ENCODE results near the gene TMEM163.
"Not testable (repeated sequence)": the region's sequence is repeated elsewhere in the genome, so short reads cannot be mapped to it uniquely, and the experiment has no call there.

The TMEM163 gene

DNA sequence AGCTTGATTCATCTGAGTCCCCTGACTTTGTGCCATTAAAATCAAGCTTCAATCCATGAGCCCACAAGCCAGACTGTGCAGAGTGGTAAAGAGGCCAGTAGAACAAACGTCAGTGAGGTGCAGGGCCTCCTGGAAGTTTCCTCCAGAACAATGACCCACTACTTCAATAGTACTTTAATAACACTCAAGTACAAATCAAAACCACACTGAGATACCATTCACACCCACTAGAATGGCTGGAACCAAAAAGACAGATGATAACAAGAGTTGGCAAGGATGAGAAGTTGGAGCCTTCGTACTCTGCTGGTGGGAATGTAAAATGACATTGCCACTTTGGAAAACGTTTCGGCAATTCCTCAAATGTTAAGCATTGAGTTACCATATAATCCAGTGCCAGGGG, 181.1 kb downstream of the TMEM163 start:
- no peak for DNase-seq (ENCODE audit: low read depth in 2 of 3, low spot score in 1 of 3)

DNA sequence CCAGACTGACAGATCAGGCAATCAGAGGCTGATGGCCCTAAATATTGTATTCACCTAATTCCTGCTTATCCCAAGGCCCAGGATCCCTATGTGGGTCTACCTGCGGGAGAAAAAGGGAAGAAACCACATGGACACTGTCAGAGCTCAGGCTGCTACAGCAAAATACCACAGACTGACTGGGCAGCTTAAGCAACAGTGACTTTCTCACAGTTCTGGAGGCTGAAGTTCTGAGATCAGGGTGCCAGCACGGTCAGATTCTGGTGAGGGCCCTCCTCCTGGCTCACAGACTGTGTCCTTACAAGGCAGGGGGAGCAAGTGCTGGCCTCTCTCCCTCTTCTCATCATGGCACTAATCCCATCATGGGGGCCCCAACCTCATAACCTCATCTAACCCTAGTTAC, 181.7 kb downstream of the TMEM163 start:
- DNase-seq (ENCODE audit: low read depth in 2 of 3, low spot score in 1 of 3) = no peak

DNA sequence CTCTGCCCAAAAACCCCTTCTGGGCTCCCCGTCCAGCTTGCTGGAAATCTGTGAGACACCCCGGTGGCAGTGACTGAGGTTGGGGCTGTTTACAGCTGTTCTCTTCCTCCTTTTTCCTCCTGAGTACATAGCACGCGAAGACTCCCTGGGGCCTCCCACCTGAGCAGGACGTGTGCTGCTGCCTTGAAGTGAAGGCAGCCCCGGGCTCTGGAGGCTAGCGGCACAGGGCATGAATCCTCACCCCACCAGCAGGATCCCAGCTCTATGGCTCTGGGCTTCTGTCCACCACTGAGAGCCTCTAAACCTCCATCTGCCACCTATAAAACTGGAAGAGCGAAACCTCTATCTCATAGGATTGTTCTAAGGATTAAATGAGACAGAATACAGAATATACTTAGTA, 182.5 kb downstream of the TMEM163 start:
- DNase-seq (ENCODE audit: low read depth in 2 of 3, low spot score in 1 of 3) = no peak

DNA sequence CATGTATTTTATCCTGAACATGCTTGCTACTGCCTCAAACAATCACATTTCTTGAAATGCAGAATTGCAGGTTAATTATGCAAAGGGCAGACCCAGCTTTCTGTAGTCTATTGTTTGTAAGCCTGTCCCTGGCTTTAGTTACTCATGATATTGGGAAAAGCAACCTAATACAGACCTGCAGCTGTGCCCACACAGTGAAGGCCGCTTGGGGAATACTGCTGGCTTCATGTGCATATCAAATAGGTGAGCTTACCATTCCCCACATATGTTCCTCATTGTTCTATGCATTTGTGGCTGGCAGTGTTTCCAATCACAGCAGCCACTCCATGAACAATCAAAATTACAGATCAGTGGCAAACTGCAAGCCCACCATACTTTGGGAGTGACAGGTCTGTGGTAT, 186.3 kb downstream of the TMEM163 start:
- DNase-seq (ENCODE audit: low read depth in 2 of 3, low spot score in 1 of 3) = no peak

DNA sequence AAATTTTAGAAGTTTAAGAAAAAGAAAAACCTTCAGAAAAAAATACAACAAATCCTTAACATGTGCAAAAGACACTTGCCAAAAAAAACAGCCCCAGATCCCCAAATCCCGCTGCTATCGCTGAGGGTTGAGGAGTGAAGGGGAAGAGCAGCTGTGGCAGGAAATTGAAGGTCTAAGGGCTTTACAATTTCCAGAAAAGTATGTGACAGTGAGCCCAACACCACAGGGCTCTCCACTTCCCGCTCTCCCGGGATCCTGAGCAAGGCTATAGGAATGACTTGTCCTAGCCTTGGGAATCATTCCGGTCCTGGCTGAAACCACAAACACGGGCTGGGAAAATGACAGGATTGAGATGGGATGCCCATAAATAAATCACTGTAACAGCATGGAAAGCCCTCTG, 191.4 kb downstream of the TMEM163 start:
- no peak for DNase-seq (ENCODE audit: low read depth in 2 of 3, low spot score in 1 of 3)

DNA sequence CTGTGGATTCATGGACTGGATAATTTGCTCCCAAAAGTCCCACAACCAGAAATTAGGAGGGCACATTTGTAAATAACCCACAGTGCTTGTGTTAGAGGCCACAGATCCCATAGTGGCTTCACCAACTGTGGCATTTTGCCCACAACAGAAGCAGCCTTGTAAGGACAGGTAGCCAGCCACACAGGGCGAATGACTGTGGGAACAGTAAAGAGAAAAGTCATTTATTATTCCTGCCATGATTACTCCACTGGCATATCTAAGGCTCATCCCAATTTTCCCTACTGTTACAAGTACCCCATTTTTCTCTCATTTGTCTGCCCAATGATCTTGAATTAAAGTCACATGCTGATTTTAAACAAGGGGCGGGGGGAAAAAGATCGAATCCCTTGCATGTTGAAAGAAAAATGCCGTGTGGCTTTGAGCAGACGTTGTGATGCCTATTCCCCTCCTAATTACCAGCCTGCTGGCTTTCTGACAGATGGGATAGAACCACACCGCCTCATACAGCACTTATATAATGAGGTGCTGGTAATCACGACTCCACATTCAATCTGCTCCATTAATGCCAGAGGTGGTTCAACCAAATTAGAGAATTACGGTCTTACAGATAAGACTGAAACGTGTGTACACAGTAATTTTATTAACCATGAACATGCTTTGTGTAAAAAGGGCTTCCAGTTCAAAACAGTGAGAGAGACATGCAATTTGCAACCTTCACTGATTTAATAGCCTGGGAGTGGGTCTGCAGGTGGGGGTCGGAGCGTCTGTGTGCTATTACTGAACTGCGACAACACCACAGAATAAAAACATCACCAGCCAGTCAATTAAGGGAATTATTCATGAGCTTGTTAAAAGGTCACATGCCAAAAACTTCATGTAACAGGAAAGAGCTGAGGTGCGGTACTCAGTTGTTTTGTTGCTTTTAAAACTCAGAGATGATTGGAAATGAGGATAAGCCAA, 196.0 kb downstream of the TMEM163 start:
- DNase-seq (ENCODE audit: low read depth in 2 of 3, low spot score in 1 of 3) = no peak

DNA sequence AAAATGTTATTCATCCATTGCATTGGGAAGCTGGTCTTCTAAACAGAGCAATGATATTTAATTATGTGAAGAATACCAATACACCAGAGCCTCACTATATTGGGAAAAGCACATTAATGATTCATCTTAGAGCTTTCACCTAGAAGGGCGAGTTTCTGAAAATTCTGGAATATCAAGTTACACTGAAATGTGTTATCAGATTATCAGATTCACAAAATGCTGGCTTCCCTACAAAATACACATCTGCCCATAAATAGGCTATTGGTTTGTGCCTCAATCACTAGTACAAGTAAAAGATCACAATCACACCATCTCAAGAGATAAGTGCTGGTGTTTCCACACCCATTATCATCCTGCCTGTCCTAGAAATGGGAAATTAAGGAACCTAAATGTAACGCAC, 200.7 kb downstream of the TMEM163 start:
- no peak for DNase-seq (ENCODE audit: low read depth in 2 of 3, low spot score in 1 of 3)

DNA sequence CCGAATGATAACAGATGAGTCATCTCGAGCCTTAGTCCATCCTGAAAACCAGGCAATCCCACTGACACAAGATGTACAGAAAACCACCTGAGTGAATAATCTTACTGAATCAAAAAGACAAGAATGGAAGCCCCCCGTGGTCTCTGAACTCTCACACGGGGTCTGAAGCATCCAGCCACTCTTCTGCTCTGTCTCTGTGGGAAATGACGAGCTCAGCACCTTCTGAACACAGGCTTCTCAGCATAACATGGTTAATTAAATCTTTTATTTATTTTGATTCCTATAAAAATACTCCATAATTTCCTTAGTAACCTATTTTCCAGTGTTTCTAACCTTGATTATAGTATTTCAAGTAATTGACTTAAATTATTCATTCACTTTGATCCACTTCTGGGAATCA, 203.7 kb downstream of the TMEM163 start:
- DNase-seq (ENCODE audit: low read depth in 2 of 3, low spot score in 1 of 3) = no peak

DNA sequence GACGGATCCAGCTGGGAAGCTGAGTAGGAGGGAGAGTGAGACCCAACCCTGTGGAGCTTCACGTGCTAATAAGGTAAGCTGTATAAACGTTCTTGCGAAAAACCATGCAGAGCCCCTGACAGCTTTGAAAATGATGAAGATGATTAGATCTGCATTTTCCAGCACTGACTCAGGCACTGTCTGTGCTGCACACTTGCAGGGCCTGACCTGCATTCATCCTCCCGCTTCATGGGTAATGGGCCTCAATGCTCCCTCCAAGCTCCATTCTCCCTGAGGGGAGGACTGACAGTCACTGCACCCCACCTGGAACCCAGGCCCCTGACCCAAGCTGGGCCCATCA, 205.4 kb downstream of the TMEM163 start:
- DNase-seq (ENCODE audit: low read depth in 2 of 3, low spot score in 1 of 3) = no peak

DNA sequence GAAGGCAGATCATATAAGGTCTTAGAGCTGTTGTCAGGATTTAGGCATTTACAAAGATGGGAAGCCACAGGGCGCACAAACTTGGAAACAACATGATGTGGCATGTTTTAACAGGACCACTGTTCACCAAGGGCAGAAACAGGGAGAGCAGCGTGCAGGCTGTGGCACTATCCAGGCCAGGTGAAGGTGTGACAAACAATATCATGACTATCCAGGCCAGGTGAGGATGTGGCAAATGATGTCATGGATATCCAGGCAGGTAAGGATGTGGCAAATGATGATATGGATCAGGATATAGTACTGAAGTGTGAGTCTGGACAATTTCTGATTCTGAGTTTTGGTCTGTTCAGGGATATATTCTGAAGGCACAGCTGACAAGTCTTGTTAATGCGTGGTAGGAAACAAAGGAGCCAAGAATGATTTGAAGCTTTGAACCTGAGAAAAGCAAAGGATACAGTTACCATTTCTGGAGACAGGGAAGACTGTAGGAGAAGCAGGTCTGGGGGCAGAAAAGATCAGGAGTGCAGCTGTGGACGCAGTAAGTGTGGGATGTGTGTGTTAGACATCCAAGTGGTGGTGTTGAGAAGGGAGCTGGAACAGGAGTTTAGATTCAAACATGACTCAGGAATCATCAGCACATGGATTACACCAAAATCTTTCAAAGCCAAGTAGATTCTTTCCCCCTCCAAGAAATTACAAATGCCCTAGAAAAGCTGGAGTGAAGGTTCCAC, 205.9 kb downstream of the TMEM163 start:
- no peak for DNase-seq (ENCODE audit: low read depth in 2 of 3, low spot score in 1 of 3)

DNA sequence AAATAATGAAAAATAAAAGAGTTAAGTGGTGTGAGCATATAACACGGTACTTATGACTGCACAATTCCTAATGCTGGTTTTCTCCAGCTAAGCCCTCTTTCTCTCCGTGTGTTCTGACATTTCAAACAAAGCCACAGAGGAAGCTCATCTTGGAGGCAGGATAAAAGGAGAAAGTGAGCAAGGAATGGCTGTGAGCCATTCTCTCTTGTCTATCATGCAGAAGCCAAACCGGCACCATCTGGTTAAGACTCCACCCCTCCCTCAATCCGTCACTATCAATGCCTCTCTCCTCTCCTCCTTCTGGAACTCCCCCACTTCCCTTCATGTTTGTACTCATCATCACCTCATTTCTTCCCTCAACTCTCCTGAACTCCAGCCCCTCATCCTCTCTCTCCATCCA, 210.4 kb downstream of the TMEM163 start:
- DNase-seq (ENCODE audit: low read depth in 2 of 3, low spot score in 1 of 3) = no peak

DNA sequence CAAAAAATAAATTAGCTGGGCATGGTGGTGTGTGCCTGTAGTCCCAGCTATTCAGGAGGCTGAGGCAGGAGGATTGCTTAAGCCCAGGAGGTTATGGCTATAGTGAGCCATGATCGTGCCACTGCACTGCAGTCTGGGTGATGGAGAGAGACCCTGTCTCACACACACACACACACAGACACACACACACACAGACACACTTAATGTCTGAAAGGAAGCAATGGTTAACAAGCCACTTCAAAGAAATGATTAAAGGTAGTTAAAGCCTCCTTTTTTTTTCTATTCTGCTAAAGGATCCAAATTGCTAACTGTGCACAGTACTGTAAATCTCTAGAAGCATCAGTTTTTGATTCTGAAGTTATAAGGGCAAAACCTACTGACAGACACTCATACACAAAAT, 211.1 kb downstream of the TMEM163 start:
- DNase-seq (ENCODE audit: low read depth in 2 of 3, low spot score in 1 of 3) = no peak

DNA sequence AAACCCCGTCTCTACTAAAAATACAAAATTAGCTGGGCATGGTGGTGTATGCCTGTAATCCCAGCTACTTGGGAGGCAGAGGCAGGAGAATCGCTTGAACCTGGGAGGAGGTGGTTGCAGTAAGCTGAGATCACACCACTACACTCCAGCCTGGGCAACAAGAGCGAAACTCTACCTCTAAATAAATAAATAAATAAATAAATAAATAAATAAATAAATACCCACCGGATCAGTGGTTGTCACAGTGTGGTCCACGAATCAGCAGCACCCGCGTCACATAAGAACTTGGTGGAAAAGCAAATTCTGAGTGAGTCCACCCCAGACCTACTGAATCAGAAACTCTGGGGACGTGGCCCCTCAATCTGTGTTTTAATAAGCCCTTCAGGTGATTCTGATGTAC, 211.6 kb downstream of the TMEM163 start:
- DNase-seq (ENCODE audit: low read depth in 2 of 3, low spot score in 1 of 3) = not testable (repeated sequence)

DNA sequence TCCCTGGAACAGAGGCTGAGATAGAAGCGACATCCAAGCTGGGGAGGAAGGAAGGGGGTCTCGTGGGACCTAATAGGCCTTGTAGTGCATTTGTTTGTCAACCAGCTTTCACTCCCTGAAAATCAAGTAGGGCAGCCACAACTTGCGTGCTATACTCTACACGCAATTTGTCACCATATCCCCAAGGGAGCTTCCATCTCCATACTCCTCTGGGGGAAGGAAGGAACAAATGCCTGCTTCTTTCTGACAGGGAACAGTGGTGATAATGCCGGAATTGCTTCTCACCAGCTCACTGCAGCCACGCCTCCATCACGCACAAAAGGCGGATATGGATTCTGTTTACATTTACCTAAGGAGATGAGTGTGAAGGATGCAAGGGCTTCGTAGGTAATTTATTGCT, 213.4 kb downstream of the TMEM163 start:
- DNase-seq (ENCODE audit: low read depth in 2 of 3, low spot score in 1 of 3) = no peak

DNA sequence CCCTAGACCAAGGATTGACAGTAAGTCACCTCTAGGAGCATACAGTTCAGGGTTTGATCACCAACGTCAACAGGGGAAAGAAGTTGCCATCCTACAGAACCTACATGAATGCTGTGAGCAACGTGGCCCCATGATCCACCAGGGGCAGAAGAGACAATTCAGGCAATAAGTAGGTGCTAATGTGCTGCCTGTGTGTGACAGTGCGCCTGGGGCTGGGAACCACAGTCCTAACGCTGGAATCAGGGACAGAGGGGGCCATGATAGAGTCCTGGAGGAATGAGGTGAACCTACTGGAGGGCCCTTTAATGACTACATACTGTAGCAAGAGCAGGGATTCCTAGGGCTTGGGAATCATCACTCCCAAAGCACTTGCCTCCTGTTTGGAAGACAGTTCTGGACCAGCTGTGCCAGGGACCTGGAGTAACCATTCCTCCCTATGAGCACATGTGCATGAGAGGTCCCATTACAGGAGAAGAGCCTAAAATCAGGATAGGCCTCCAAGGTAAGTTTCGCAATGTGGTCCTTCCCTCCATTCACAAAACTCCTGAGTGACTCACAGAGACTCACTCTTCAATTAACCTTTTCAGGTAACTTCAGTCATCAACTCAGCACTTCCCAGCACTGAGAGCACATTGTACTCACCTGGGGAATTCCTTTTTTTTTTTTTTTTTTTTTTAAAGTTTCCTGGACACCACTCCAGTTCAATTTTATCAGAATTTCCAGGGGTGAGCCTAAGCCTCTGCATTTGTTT, 214.0 kb downstream of the TMEM163 start:
- DNase-seq (ENCODE audit: low read depth in 2 of 3, low spot score in 1 of 3) = no peak

DNA sequence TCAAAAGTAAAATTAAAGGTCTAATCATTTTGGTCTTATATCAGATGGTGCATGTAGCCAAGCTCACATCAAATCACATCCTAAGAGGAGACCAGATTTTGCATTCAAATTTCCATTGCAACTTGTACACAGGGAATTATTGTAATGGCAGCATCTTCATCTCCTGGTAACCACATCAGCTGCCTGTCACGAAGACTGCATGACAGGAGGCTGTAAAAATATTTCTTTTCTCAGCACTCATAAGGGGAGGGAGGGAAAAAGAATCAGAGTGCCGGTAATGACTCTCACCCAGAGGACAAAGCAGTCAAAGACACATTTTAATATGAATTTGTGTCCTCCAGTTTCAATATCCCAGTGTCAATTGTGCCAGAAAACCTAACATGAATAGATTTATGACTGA, 216.7 kb downstream of the TMEM163 start:
- DNase-seq (ENCODE audit: low read depth in 2 of 3, low spot score in 1 of 3) = no peak

DNA sequence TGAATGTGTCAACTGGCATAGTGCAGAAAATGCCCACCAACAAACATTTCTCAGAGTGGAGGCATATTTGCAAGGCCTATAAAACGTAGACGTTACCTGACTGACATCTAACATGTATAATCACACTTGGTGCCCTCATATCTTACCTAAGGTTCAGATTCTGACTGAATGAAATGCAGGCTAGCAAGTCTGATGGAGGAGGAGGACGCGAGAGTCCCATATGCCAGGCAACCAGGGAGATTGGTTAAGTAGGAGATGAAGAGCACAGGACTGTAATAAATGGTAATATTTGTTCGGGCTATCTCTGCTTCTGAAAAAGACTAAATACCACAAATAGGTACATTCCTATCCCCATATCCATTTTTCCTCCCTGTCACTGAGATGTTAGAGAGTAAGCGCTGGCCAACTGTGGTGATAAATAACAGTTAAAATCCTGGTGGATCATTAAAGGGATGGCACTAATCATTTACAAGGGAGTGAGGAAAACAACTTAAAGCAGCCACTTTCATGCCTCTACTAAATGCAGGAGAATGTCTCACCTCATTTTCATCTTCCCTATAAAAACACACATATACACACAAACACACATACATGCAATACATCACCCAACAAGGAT, 217.2 kb downstream of the TMEM163 start:
- DNase-seq (ENCODE audit: low read depth in 2 of 3, low spot score in 1 of 3) = no peak

DNA sequence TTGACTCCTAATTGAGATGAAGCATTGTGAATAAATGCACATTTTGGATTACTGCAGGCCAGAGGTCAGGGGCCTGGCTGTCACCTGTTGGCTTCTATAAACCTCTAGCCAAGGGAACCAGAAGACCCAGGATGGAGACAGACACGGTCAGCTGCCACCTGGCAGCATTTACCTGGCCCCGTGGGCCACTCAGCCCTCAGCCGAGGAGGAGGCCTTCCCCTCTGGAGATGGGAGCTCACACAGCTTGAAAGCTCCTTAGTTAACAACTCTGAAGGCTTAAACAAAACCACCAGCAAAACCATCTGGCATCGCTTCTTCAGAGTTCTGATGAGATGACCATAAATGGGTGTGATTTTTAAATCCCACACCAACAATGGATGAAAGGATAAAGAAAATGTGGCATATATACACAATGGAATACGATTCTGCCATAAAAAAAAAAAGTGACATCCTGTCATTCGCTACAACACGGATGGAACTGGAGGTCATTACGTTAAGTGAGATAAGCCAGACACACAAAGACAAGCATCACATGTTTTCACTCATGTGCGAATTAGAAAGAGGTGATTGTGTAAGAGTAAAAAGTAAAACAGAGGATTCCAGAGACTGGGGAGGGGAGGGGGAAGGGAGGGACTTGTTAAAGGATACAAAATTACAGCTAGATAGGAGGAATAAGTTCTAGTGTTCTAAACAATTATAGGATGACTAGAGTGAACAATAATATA, 218.4 kb downstream of the TMEM163 start:
- no peak for DNase-seq (ENCODE audit: low read depth in 2 of 3, low spot score in 1 of 3)

DNA sequence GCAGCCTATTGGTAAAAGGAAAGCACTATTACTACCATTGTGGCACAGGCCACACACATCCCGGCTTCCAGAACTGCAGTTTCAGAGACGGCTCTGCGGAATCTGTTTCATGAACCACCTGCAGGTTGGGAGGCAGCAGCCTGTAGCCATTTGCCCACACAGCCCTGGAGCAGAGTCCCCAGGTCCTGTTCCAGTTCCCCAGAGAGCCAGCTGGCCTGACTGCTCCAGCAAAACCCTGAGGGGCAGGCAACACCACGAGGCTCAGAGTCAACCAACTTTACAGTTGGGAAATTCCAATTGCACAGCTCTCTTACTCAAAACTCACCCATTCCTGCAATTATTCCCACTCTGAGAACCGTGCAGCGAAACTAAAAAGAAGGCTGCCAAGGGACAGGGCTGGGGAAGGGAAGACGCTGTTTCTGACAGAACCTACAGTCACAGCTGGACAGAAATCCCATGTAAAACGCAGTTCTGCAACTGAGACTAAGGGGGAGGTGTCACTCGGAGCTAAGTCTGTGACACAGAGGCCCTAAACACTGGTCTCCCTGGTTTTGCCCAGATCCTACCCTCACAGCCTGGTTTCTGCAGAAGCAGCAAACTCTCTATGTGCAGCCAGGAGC, 219.4 kb downstream of the TMEM163 start:
- DNase-seq (ENCODE audit: low read depth in 2 of 3, low spot score in 1 of 3) = no peak

DNA sequence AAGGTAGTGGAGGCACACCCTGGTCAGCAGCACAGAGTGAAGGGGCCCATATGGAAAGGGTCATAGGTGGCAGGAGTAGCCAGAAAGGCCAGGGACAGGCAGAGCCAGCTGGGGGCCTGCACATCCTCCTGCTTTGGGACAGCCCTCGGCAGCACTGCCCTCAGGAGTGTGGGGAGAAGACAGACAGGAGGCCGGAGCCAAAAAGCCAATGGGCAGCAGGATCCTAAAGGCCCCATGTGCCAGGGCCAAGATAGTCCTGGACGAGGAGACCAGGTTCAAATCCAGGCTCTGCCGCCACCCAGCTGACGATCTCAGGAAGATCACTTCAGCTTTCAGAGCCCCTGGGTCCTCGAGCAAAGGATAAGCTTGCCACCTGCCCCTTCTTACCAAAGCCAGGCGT, 220.1 kb downstream of the TMEM163 start:
- no peak for DNase-seq (ENCODE audit: low read depth in 2 of 3, low spot score in 1 of 3)

Measured in stimulated activated CD4-positive, alpha-beta T cell treated with anti-CD3 and anti-CD28 coated beads, Interleukin-12 subunit alpha, Interleukin-12 subunit beta, amount 100 ng/mL, for 48 hours (primary cell).